Smooth muscle cell (in vitro differentiated cells): Measurements from ENCODE around the gene VWF. TPM values are rescaled to one million over a fixed set of nuclear protein-coding genes. Genes with fewer than 3 reads are reported as not detected.
A peak's percentile ranks its signal among the peaks of the same experiment; 100 is the strongest.

Experiments
- DNase-seq: peaks from one replicate; lab custom pipeline; 2025; ENCODE audit not compliant: unreplicated experiment; lab: John Stamatoyannopoulos, UW
- H2AFZ ChIP-seq: fragments of 200-600 bp; sonication (generic); 2 replicates; pipeline ENCODE4 v1.6.0; 2016; ENCODE audit warnings: antibody characterized with exemption, low read depth, mild to moderate bottlenecking
- H3F3A ChIP-seq: fragments of 200-600 bp; sonication (generic); 2 replicates; pipeline ENCODE4 v1.6.0; 2017; ENCODE audit warnings: antibody characterized with exemption, low read depth
- H3K27ac ChIP-seq: fragments of 200-600 bp; sonication (generic); 2 replicates; pipeline ENCODE4 v1.5.1; 2016; ENCODE audit warnings: low read depth, mild to moderate bottlenecking
- H3K27me3 ChIP-seq: fragments of 200-600 bp; sonication (generic); 2 replicates; pipeline ENCODE4 v1.6.1; 2016; ENCODE audit warnings: low read depth, mild to moderate bottlenecking
- H3K36me3 ChIP-seq: fragments of 200-600 bp; sonication (generic); 2 replicates; pipeline ENCODE4 v1.5.1; 2016; ENCODE audit warnings: low read depth
- H3K4me1 ChIP-seq: fragments of 200-600 bp; sonication (generic); 2 replicates; pipeline ENCODE4 v1.5.1; 2016; ENCODE audit warnings: low read depth
- H3K4me2 ChIP-seq: fragments of 200-600 bp; sonication (generic); 2 replicates; pipeline ENCODE4 v1.6.0; 2016; ENCODE audit warnings: mild to moderate bottlenecking
- H3K4me3 ChIP-seq: fragments of 200-600 bp; sonication (generic); 2 replicates; pipeline ENCODE4 v1.5.1; 2016; ENCODE audit warnings: mild to moderate bottlenecking
- H3K79me2 ChIP-seq: fragments of 200-600 bp; sonication (generic); 2 replicates; pipeline ENCODE4 v1.6.0; 2016; ENCODE audit warnings: low read depth, mild to moderate bottlenecking
- H3K9ac ChIP-seq: fragments of 200-600 bp; sonication (generic); 2 replicates; pipeline ENCODE4 v1.6.0; 2016; ENCODE audit warnings: low read depth
- H3K9me3 ChIP-seq: fragments of 200-600 bp; sonication (generic); replicated peaks from 2 replicates; pipeline ENCODE4 v1.5.1; 2016; ENCODE audit warnings: low read depth
- H4K20me1 ChIP-seq: fragments of 200-600 bp; sonication (generic); 2 replicates; pipeline ENCODE4 v1.6.0; 2016; ENCODE audit warnings: low read depth
- WGBS: methylation state at CpG from one replicate; pipeline ENCODE4 v1.1.7; 2016; ENCODE audit warnings: low lambda C conversion rate; 5-methylcytosine and 5-hydroxymethylcytosine counted together
- polyA plus RNA-seq: library from polyadenylated mRNA; unstranded; fragments of >200 nt; fragmentation: Nextera tagmentation; extraction: Ambion mirVana; gene quantifications from 2 replicates; pipeline ENCODE4 v1.2.1, GENCODE V29; 2016
- total RNA-seq: library from RNA; depleted of rRNA; stranded (reverse); fragments of >200 nt; gene quantifications from 2 replicates; pipeline ENCODE4 v1.2.3, GENCODE V29; 2014
- TF ChIP-seq, protein P1 (sequence below): fragments of 200-600 bp; sonication (generic); IDR thresholded peaks from 2 replicates; pipeline ENCODE4 v1.5.1; 2017; ENCODE audit warnings: borderline replicate concordance, mild to moderate bottlenecking, antibody characterized with exemption; ENCODE audit not compliant: insufficient read depth, poor library complexity, severe bottlenecking

Gene VWF
- total and polyA plus RNA-seq, 2 experiments from 2014 or later = 0.19 TPM; not detected in 1

DNA sequence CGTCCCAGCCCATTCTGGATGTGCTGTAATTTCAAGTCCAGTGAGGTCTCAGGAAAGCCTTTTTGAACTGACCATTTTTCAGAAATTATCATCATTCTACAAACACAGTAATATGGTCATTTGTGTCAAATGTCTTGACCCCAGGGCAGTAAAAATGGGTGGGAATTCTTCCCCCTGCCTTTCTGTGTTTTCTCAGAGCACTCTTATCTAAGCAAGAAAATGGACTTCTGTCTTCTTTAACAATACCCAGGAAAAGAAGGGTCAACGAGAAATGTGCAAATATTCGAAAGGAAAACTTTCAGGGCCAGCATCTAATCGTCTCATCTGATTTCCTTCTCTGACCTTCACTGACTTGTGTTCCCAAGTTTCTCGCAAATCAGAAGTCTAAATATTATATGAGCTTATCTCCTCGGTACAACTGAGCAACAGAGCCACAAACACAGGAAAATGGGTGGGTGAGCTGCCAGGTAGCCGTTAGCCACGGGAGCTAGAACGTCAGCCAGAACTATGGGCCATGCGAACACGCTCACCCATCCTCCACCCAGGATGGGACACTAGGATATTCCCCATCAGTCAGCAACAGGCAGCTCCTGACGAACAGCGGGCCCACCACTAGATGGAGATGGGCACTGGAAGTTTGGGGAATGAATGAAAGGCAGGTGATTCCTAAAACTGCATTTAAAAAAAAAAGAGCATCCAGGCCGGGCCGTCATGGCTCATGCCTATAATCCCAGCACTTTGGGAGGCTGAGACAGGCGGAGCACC is 57.1 kb downstream of the VWF start:
- H3K27me3 ChIP-seq = no peaks in the 10 kb centered on the region
- no peaks in the 10 kb centered on the region for H3K36me3 ChIP-seq
- H4K20me1 ChIP-seq = no peaks in the 10 kb centered on the region
- no peak overlapping the region for H3K9ac ChIP-seq
- TF ChIP-seq, protein P1, sequence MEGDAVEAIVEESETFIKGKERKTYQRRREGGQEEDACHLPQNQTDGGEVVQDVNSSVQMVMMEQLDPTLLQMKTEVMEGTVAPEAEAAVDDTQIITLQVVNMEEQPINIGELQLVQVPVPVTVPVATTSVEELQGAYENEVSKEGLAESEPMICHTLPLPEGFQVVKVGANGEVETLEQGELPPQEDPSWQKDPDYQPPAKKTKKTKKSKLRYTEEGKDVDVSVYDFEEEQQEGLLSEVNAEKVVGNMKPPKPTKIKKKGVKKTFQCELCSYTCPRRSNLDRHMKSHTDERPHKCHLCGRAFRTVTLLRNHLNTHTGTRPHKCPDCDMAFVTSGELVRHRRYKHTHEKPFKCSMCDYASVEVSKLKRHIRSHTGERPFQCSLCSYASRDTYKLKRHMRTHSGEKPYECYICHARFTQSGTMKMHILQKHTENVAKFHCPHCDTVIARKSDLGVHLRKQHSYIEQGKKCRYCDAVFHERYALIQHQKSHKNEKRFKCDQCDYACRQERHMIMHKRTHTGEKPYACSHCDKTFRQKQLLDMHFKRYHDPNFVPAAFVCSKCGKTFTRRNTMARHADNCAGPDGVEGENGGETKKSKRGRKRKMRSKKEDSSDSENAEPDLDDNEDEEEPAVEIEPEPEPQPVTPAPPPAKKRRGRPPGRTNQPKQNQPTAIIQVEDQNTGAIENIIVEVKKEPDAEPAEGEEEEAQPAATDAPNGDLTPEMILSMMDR = peak; percentile 44
- H3K27ac ChIP-seq = no peak overlapping the region
- H3K4me2 ChIP-seq = no peak overlapping the region
- no peak overlapping the region for H3K4me3 ChIP-seq
- H2AFZ ChIP-seq = no peak overlapping the region
- H3F3A ChIP-seq = no peaks in the 10 kb centered on the region
- WGBS = 65% methylated on average over 16 of the region's 16 CpGs
- no peaks in the 10 kb centered on the region for H3K9me3 ChIP-seq
- no peaks in the 10 kb centered on the region for H3K4me1 ChIP-seq
- no peaks in the 10 kb centered on the region for H3K79me2 ChIP-seq
- no peak for DNase-seq

DNA sequence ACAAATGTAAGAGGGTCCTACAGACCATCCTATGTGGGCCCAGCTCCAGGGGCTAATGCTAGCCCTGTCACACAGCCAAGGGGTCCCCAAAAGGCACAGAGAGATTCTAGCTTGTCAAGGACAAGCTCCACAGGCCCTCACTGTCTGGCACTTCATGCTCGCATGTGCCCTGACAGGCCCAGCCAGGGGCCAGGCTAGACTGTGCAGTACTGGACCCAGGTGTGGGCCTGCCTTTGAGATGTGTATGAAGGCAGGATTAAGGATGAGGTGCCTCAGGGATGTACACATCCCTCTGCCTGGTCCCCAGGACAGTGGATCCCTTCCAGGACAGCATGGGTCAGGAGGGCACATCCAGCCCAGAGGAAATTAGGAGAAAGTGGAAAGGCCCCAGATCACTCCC is 57.8 kb downstream of the VWF start:
- no peak overlapping the region for H3K4me3 ChIP-seq
- no peak overlapping the region for H2AFZ ChIP-seq
- no peak overlapping the region for H3K4me2 ChIP-seq
- no peaks in the 10 kb centered on the region for H3K27me3 ChIP-seq
- no peak for DNase-seq
- 91% methylated on average over 1 of the region's 1 CpG for WGBS
- H3K9me3 ChIP-seq = no peaks in the 10 kb centered on the region
- no peaks in the 10 kb centered on the region for H3K36me3 ChIP-seq
- no peak overlapping the region for H3K9ac ChIP-seq
- H3K27ac ChIP-seq = no peak overlapping the region
- H3F3A ChIP-seq = no peaks in the 10 kb centered on the region
- H4K20me1 ChIP-seq = no peaks in the 10 kb centered on the region
- H3K4me1 ChIP-seq = no peaks in the 10 kb centered on the region
- TF ChIP-seq, protein P1 = no peak
- no peaks in the 10 kb centered on the region for H3K79me2 ChIP-seq

DNA sequence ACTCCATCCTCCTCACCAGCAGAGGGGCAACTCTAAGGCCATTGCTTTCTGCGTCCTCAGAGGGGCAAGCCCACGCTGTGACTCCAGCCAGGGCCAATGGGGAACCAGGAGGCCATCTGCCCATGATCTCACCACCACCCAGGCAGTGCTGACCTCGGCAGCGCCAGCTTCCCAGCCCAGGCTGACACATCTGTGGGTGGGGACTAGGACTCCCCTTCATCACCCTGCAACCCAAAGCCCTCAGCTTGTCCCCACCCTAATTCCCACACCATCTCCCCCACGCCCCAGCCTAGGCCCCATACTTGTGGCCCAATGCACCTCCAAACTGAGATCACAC is 58.6 kb downstream of the VWF start:
- 67% methylated on average over 5 of the region's 5 CpGs for WGBS
- H3K4me2 ChIP-seq = no peak overlapping the region
- no peaks in the 10 kb centered on the region for H3K27me3 ChIP-seq
- H3K4me3 ChIP-seq = no peak overlapping the region
- no peaks in the 10 kb centered on the region for H4K20me1 ChIP-seq
- H3K27ac ChIP-seq = no peak overlapping the region
- DNase-seq = no peak
- H2AFZ ChIP-seq = no peak overlapping the region
- H3K9me3 ChIP-seq = no peaks in the 10 kb centered on the region
- no peaks in the 10 kb centered on the region for H3K79me2 ChIP-seq
- H3K36me3 ChIP-seq = no peaks in the 10 kb centered on the region
- no peaks in the 10 kb centered on the region for H3K4me1 ChIP-seq
- TF ChIP-seq, protein P1 = no peak
- no peaks in the 10 kb centered on the region for H3F3A ChIP-seq
- no peak overlapping the region for H3K9ac ChIP-seq

DNA sequence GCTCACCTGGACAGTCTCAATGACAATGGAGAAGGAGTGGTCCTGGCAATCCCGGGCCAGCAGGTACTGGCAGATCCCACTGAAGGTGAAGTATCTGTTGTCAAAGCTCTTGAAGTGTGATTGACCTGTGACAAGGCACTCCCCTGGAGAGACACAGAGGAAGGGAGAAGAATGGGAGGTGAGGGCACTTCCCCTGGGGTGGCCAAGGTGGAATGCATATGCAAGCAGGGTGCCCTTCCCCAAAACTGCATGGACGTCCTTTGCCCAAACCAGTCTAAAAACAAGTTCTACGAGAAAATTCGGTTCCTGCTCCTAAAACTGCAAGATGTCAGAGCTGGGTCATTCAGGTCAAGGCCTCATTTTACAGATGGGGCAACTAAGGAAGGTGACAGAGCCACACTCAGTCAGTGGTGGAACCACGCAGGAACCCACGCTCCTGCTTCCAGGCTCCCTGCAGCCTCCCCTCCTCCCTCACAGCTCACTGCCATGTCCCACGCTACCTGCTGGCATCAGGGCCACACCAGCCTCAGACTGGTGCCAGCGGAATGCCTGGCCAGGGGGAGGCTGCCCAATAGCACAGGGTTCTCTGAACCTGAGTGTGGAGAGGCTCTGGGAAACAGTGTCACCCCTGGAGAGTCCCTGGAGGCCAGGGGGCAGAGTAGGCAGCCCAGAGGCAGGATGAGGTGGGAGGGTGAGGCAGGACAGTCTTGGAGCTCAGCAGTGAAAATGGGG is 59.2 kb downstream of the VWF start:
- H2AFZ ChIP-seq = no peak overlapping the region
- TF ChIP-seq, protein P1 = peak; percentile 3

More for the DNA sequence above, 59.2 kb downstream of the VWF start:
- Histone ChIP-seq H3K36me3 (no peaks in the 10 kb centered on the region), H3K27ac (no peak overlapping the region), H3K4me2 (no peak overlapping the region), H3F3A (no peaks in the 10 kb centered on the region), H3K27me3 (no peaks in the 10 kb centered on the region), H3K4me3 (no peak overlapping the region), H4K20me1 (no peaks in the 10 kb centered on the region), H3K4me1 (no peaks in the 10 kb centered on the region), H3K79me2 (no peaks in the 10 kb centered on the region), H3K9me3 (no peaks in the 10 kb centered on the region), H3K9ac (no peak overlapping the region)
- no peak for DNase-seq
- WGBS = 81% methylated on average over 8 of the region's 8 CpGs
